Suprapubic skin (tissue), 4 donors: ENCODE measurements around the gene NUDCD2. TPM values are rescaled to one million over a fixed set of nuclear protein-coding genes. Genes with fewer than 3 reads are reported as not detected.

Source experiments
- DNase-seq, 2 donors: peaks; one replicate each; pipeline ENCODE4 v3.0.0-alpha.2; 2019; ENCODE audit warnings: low spot score in 2 of 2
- H3K27ac ChIP-seq: fragments of 200-600 bp; sonication (generic); one replicate; pipeline ENCODE4 v1.5.1; 2019
- H3K27me3 ChIP-seq: fragments of 200-600 bp; sonication (generic); one replicate; pipeline ENCODE4 v1.5.1; 2019
- H3K36me3 ChIP-seq: fragments of 200-600 bp; sonication (generic); one replicate; pipeline ENCODE4 v1.5.1; 2019
- H3K4me1 ChIP-seq: fragments of 200-600 bp; sonication (generic); one replicate; pipeline ENCODE4 v1.5.1; 2019
- H3K4me3 ChIP-seq: fragments of 200-600 bp; sonication (generic); one replicate; pipeline ENCODE4 v1.5.1; 2019; ENCODE audit warnings: mild to moderate bottlenecking
- H3K9me3 ChIP-seq: fragments of 200-600 bp; sonication (generic); one replicate; pipeline ENCODE4 v1.5.1; 2019
- CTCF ChIP-seq, 2 donors: fragments of 200-600 bp in 1 of 2; fragments of 450-650 bp in 1 of 2; sonication (generic) in 1 of 2; IDR thresholded peaks; one replicate each; pipeline ENCODE4 v1.5.1; 2016 to 2019; ENCODE audit warnings: antibody characterized with exemption in 2 of 2, mild to moderate bottlenecking in 1 of 2, moderate library complexity in 1 of 2
- EP300 ChIP-seq: sonication (generic); formaldehyde crosslinking; IDR thresholded peaks from one replicate; pipeline ENCODE4 v1.6.1; 2017; ENCODE audit warnings: antibody characterized with exemption
- POLR2A ChIP-seq, 2 donors: fragments of 450-650 bp; IDR thresholded peaks; one replicate each; pipeline ENCODE4 v1.6.1; 2017; ENCODE audit warnings: antibody characterized with exemption in 2 of 2, mild to moderate bottlenecking in 2 of 2, moderate library complexity in 2 of 2
- POLR2AphosphoS5 ChIP-seq, 3 donors: sonication (generic); formaldehyde crosslinking; IDR thresholded peaks; one replicate each; pipeline ENCODE4 v1.6.1; 2017; ENCODE audit warnings: antibody characterized with exemption in 3 of 3
- WGBS: methylation state at CpG from one replicate; pipeline ENCODE4 v1.1.5; 2018; 5-methylcytosine and 5-hydroxymethylcytosine counted together
- total RNA-seq, 4 donors: library from RNA; depleted of rRNA; stranded (reverse); fragments of >200 nt; gene quantifications; one replicate each; pipeline ENCODE4 v1.1.0, GENCODE V29; 2016

Gene NUDCD2
- total RNA-seq, 4 donors from 2014 or later = 4.4 to 19.0 (median 6.1) TPM

- no peaks in the 10 kb centered on the region for H3K9me3 ChIP-seq
- no peaks in the 10 kb centered on the region for H3K36me3 ChIP-seq
- DNase-seq = no peak
- H3K27me3 ChIP-seq = no peaks in the 10 kb centered on the region
- TF ChIP-seq EP300 (no peak), CTCF (IDR thresholded peaks at IDR 0.05) (no peak), POLR2AphosphoS5 (IDR thresholded peaks at IDR 0.05) (no peak), POLR2A (IDR thresholded peaks at IDR 0.05) (no peak)
- no peak overlapping the region for H3K27ac ChIP-seq
- no peak overlapping the region for H3K4me3 ChIP-seq
- peaks cover 27% of the 10 kb centered on the region for H3K4me1 ChIP-seq
Observed at GRCh38 chr5:163463063-163463435, 3.1 kb upstream of the NUDCD2 start.

- peaks cover 2% of the 10 kb centered on the region for H3K36me3 ChIP-seq
- H3K27ac ChIP-seq = peak within 1 kb of the TSS; percentile 98
- under 1% methylated on average over 20 of the region's 23 CpGs for WGBS
- H3K27me3 ChIP-seq = no peaks in the 10 kb centered on the region
- no peak for DNase-seq
- H3K4me1 ChIP-seq = peaks cover 36% of the 10 kb centered on the region
- TF ChIP-seq EP300 = no peak
- TF ChIP-seq CTCF (IDR thresholded peaks at IDR 0.05) = no peak
- TF ChIP-seq POLR2AphosphoS5 (IDR thresholded peaks at IDR 0.05) = no peak
- TF ChIP-seq POLR2A (IDR thresholded peaks at IDR 0.05) = no peak
- peak within 1 kb of the TSS; percentile 71 for H3K4me3 ChIP-seq
- H3K9me3 ChIP-seq = no peaks in the 10 kb centered on the region
Observed at GRCh38 chr5:163460562-163461171, 765 bp upstream of the NUDCD2 start, which contains the start of gene HMMR. HMMR (plus strand) TSS chr5:163460632; CDS start chr5:163460693, 61 bp downstream.

- Histone ChIP-seq H3K9me3 (no peaks in the 10 kb centered on the region), H3K27me3 (no peaks in the 10 kb centered on the region), H3K36me3 (peaks cover 12% of the 10 kb centered on the region), H3K4me1 (peaks cover 36% of the 10 kb centered on the region), H3K27ac (peak overlapping the region; percentile 98), H3K4me3 (peak overlapping the region; percentile 71)
- WGBS = under 1% methylated on average over 12 of the region's 12 CpGs
- TF ChIP-seq EP300 (no peak), POLR2AphosphoS5 (IDR thresholded peaks at IDR 0.05) (no peak), CTCF (IDR thresholded peaks at IDR 0.05) (no peak), POLR2A (IDR thresholded peaks at IDR 0.05) (no peak)
- DNase-seq = no peak
Observed at GRCh38 chr5:163459462-163459818, 462 bp downstream of the NUDCD2 start.

- no peak for DNase-seq
- Histone ChIP-seq H3K36me3 (peaks cover 15% of the 10 kb centered on the region), H3K27me3 (no peaks in the 10 kb centered on the region), H3K4me3 (peak overlapping the region; percentile 71), H3K4me1 (peaks cover 36% of the 10 kb centered on the region), H3K27ac (peak overlapping the region; percentile 98), H3K9me3 (no peaks in the 10 kb centered on the region)
- WGBS = 34% methylated on average over 6 of the region's 6 CpGs
- TF ChIP-seq EP300 = no peak
- TF ChIP-seq POLR2AphosphoS5 (IDR thresholded peaks at IDR 0.05) = no peak
- TF ChIP-seq CTCF (IDR thresholded peaks at IDR 0.05) = no peak
- no peak for TF ChIP-seq POLR2A (IDR thresholded peaks at IDR 0.05)
Observed at GRCh38 chr5:163458778-163459385, 1.0 kb downstream of the NUDCD2 start.

GRCh38 chr5:163456840-163457239 is 3.1 kb downstream of the NUDCD2 start:
- Histone ChIP-seq H3K4me1 (peaks cover 36% of the 10 kb centered on the region), H3K27me3 (no peaks in the 10 kb centered on the region), H3K9me3 (no peaks in the 10 kb centered on the region), H3K27ac (no peak overlapping the region), H3K4me3 (no peak overlapping the region), H3K36me3 (peaks cover 32% of the 10 kb centered on the region)
- DNase-seq = no peak
- WGBS = 93% methylated on average over 7 of the region's 7 CpGs
- TF ChIP-seq CTCF (IDR thresholded peaks at IDR 0.05) = no peak
- no peak for TF ChIP-seq POLR2AphosphoS5 (IDR thresholded peaks at IDR 0.05)
- TF ChIP-seq EP300 = no peak
- TF ChIP-seq POLR2A (IDR thresholded peaks at IDR 0.05) = no peak
